ENCODE measurements around the gene ALDH16A1. TPM values are rescaled to one million over a fixed set of nuclear protein-coding genes. Genes with fewer than 3 reads are reported as not detected.

Gene ALDH16A1
- total RNA-seq, 2 donors from 2014 or later: 16.8 to 17.5 TPM

DNA sequence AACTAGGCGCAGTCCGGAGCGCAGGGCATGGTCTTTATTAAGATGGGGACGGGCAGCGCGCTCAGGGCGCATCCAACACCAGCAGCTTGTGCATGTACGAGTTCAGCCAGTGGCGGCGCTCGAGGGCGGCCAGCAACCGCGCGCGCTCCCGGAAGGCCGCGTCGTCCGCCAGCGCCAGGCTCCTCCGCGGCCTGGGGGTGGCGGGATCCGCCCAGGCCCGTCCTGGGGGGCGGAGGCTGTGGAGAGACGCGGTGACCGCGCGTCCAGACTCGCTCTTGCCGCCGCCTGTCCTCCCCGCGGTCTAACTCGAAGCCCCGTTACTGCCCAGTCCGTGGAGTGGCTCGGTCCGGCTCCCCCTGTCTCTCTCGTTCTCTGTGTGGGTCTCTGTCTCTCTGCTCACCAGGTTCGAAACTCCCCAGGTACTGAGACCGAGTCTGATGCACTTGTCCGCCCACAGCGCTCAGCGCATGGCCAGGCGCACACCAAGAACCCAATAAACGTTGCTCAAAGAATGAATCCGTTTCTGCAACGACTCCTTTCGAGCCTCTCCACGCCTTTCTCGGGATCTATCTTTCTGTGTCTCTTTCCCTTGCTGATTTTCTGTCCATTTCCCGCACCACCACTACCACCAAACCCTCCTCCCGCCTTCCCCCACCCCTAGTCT is 30.5 kb upstream of the ALDH16A1 start:
- ATAC-seq (peak; percentile 46 to 65), DNase-seq (peak; percentile 55)
- intact Hi-C loops (cut with DNase I): no loop called here

DNA sequence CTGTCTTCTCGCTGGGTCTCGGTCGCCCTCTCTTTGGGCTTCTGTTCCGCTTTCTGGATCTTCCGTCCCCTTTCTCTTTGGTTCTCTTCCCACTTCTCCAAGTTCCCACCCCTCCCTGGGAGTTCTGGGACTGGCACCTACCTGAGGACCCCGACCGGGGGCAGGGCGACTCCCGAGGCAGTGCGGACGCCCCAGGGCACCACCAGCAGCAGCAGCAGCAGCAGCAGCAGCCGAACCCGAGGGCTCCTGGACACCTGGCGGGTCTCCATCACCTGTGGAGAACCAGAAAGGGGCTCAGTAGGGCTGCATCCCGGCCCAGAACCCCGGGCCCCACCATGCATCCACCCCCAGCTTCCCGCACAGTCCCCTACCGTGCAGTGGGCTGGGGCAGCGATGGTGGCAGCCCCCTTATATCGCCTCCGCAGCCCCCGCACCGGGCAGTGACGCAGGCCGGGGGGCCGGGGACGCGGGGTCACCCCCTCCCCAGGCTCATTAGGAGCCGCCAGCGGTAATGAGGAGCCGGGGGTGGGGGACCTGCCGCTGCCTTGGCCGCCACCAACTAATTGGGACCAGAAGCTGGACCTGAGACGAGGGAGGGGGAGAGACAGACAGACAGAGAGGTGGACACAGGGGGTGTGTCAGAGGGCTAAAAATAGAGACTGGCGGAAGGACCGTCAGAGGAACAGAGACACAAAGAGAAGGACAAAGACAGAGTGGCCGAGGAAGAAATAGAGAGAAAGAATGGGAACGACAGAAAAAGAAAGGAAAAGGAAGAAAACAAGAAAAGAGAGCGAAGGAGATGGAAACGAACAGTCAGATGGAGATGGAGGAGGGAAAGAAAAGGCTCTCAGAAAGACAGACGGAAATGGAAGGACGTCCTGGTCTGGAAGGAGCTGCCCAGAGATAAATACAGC is 29.7 kb upstream of the ALDH16A1 start, which contains the start of gene PTH2:
PTH2 (minus strand) TSS at position 371 of the 914 bp plus-strand sequence; CDS start at position 269, 102 bp downstream.
- intact Hi-C loops (cut with DNase I): no loop called here
- DNase-seq (no peak), ATAC-seq (no peak)

DNA sequence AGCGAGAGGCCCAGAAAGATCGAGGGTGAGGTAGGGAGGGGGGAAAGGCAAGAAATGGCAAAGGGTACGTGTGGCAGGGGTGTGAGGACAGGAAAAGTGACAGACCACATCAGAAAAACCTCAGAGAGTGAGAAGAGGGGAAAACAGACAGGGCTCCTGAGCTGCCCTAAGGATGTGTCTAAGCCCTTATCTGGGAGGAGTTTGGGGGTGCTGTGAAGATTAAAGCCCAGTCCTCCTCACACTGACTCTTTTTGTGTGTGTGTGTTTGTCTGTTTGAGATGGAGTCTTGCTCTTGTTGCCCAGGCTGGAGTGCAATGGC is 29.1 kb upstream of the ALDH16A1 start:
- intact Hi-C loops (cut with DNase I): no loop called here
- no peak for DNase-seq
- ATAC-seq: no peak

DNA sequence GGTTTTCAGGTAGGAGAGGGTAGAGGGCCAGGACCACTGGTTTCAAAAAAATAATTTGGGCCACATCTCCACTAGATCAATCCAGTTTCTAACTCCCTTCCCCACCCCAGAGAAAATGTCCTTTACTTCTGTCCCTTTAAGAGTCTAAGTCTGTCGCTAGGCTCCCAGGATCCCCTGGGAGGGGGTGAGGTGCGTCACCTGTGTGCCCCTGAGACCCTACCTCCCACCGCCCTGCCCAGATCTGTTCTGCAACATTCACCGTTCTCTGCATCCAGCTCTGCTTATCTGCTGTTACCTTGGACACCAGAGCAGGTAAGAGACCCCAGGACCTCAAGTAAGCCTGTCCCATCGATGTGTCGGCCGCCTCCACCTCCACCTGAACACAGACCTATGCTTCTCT is 27.8 kb upstream of the ALDH16A1 start, which contains the start of gene GFY:
GFY (plus strand) TSS at position 211 of the 400 bp plus-strand sequence. CDS start 1,043 bp downstream, outside the sequence.
- intact Hi-C loops (cut with DNase I): no loop called here
- ATAC-seq (no peak), DNase-seq (no peak)

DNA sequence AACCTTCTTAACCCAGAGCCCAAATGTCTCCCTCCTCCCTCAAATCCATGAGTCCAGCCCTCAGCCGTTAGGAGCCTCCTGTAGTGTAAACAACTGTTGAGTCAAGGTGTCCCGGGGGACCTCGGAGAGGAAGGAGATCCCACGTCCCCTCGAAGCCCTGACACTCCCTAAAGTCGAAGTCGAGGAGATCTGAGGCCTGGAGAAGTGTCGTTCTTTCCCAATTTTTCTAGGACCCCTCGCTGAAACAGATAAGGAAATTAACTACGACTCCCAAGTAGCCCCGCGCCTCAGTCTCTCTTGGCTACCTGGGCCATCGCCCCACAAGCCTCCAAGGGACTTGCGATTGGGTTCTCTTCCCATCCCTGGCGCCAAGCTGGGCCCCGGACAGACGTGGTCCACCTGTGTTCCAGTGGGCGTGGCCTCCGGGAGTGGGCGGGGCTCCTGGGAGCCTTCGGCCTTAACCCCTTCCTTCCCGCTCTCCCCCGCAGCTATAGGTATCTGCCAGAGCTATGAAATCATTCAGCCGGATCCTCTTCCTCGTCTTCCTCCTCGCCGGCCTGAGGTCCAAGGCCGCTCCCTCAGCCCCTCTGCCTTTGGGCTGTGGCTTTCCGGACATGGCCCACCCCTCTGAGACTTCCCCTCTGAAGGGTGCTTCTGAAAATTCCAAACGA is 27.0 kb upstream of the ALDH16A1 start:
- DNase-seq: no peak
- intact Hi-C loops (cut with DNase I): no loop called here
- ATAC-seq: no peak

DNA sequence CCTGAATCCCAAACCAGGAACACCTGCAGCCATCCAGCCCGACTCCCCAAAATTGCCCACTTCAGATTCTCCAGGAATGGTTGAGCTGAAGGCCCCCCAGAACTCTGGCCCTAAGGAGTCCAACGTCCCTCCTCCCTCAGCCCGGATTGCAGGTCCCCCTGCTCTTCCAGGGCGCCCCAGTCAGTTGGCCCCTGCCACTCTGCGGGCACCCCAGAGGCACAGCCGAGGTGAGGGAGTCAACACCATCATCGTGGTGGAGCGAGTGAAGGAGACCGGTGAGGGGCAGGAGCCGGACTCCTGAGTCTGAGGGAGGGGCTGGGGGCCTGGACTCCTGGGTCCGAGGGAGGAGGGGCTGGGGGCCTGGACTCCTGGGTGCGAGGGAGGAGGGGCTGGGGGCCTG is 25.7 kb upstream of the ALDH16A1 start:
- intact Hi-C loops (cut with DNase I): no loop called here
- ATAC-seq (no peak), DNase-seq (no peak)

DNA sequence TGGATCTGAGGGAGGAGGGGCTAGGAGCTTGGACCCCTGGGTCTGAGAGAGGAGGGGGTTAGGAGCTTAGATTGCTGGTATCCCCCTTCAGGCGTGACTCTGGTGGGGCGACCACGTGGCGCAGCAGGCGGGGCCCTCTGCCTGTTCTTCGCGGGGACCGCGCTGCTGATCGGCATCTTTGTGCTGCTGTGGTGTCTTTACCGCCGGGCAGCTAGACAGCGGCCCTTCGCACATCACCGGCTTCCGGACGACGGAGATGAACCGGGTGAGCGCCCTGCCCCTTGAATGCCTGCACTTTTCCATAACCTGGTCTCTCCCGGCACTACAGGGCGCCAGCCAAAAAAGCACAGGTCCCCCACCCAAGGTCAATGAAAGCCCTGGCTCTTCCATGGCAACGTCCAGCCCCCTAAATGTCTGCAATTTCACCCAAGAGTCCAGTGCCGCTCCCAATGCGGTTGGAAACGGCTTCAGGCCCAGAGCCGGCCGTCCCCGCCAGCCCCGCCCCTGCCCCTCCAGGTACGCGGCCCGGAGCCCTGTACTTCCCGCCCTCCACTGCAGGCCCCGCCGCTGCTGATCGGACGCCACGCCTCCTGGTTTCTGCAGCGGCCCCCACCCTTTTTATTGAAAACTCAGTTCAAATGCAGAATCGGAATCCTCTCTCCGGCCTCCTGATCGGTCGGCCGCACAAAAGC is 25.0 kb upstream of the ALDH16A1 start:
- DNase-seq (no peak), ATAC-seq (peak in 1 of 2 donors; percentile 34)
- intact Hi-C loops (cut with DNase I): no loop called here

DNA sequence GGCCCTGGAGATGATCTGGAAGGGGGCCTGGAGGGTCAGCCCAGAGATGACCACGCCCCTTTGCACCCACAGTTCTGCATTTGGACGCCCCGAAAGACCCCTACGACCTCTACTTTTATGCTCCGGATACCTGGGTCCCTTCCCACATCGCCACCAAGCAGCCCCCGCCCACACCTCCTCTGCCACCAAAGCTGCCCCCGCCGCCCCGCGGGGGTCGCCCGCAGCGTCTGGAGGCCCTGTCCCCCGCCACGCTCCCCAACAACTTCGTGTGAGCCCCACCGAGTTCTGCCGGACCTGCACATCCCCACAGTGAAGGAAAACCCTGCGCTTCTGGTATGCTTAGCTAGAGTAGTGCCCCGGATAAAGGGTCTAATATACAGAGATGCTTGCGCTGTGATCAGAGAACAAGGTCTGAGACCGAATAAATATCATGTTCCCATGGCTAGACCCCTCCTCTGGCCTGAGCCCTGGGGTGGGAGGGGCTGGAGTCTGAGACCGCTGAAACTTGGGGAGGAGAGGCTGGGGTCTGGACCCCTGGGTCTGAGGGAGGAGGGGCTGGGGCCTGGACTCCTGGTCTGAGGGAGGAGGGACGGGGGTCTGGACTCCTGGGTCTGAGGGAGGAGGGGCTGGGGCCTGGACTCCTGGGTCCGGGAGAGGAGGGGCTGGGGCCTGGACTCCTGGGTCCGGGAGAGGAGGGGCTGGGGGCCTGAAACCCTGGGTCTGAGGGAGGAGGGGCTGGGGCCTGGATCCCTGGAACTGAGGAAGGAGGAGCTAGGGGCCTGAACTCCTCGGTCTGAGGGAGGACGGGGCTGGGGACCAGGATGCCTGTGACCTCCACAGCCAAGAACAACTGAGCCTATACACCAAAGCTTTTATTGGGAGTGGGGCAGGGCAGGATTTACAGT is 24.2 kb upstream of the ALDH16A1 start:
- ATAC-seq (no peak), DNase-seq (no peak)
- intact Hi-C loops (cut with DNase I): no loop called here

DNA sequence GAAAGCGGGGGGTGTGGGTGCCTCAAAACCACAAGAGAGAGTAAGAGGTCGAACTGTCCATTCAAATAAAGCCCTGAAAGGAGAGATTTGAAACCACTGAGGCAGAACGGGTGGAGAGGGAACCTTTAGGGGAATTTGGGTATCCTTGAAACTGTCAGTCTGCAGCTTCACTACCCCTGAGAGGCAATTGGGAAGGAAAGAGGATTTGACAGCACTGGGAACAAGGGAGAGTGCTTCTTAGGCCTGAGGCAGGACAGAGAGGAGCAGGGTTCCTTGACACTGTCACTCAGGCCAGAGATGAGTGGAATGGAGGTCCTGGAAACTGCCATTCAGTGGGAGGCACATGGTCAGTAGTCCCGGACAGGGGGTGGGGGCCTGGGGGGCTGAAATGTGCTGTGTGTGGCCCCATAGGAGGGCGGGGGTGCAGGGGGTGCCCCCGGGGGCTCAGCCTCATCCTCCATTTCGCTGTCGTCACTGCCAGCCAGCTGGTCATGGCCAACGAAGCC is 22.8 kb upstream of the ALDH16A1 start:
- no peak for DNase-seq
- ATAC-seq: no peak
- intact Hi-C loops (cut with DNase I): no loop called here

DNA sequence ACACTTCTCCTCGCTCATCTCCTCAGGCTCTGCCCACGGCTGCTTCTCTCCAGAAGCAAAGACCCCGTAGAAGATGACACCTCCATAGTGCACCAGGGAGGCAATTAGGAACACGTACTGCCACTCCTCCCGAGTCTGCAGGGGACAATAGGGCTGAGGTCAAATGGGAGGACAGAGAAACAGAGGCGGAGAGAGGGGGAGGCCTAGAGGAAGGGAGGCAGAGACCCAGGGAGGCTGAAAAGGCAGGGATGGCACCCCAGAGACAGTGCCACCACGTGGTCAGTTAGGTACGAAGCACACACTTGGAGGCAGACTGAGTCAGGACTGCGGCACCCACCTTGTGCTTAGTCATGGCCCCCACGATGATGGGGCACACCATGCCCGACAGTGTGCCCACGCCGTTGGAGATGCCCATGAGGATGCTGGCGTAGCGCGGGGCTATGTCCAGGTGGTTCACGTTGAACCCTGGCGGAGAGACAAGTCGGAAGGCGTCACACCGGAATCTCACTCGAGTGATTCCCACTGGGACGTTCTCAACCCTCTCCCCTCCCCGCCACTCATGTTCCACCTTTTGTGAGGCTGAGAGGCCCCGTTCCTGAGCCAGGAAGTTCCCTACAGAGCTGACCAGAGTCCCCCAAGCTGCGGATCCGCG is 22.2 kb upstream of the ALDH16A1 start:
- intact Hi-C loops (cut with DNase I): no loop called here
- ATAC-seq: no peak
- DNase-seq: no peak

DNA sequence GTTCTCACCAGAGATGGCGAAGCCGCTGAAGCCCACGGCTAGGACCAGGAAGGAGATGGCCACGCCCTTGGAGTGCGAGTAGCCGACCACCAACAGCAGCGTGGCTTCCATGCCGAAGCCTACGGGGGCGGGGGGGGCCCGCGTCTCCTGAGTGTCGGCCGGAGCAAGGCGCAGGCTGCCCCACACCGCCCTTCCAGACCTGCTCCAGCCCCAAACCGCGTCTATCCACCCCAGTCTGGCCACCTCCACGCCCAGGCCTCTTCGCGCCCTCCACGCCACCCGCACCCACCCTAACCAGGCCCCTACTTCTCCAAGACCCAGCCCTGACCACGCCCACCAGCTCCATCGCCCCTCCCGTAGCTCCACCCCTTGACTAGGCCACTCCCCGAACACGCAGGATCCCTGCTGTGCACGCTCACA is 21.7 kb upstream of the ALDH16A1 start:
- intact Hi-C loops (cut with DNase I): no loop called here
- ATAC-seq (no peak), DNase-seq (no peak)

DNA sequence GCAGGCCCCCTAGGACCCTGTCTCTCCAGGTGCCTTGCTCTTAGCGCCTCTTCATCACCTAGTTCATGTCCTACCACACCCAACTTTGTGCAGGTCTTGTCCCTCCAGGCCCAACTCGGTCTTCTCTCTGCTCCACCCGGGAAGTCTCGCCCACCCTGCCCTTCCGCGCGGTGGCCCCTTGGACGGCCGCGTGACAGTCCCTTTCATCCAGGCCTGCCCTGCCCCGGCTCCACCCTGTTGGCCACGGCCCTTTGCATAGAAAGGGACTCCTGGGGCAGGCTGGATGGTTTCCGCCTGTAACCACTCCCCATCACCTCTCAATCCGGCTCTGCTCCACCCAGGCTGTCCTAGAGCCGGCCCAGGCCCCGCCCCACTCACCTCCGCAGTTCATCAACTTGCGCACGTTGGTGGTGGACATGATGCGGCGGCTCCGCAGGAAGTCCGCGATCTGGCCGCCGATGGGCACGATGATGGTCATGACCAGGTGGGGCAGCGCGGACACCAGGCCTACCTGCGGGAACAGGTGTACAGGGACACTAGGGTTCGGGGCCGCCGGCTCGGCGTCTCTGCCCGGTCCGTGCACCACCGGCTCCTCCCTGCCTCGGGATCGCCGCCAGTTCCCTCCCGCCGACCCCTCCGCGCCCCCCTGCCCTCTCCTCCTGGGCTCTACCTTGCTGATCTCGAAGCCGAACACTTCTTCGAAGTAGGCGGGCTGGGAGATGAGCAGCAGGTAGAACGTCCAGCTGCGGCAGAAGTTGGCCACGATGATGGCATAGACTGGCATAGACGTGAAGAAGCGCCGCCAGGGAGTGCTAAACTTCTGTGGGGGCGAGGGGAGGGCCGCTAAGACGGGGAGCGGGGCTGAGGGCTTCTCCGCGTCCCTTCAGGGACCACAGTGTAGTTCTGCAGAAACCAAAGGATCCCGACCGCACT is 20.6 kb upstream of the ALDH16A1 start:
- intact Hi-C loops (cut with DNase I): no loop called here
- DNase-seq: no peak
- ATAC-seq: no peak

DNA sequence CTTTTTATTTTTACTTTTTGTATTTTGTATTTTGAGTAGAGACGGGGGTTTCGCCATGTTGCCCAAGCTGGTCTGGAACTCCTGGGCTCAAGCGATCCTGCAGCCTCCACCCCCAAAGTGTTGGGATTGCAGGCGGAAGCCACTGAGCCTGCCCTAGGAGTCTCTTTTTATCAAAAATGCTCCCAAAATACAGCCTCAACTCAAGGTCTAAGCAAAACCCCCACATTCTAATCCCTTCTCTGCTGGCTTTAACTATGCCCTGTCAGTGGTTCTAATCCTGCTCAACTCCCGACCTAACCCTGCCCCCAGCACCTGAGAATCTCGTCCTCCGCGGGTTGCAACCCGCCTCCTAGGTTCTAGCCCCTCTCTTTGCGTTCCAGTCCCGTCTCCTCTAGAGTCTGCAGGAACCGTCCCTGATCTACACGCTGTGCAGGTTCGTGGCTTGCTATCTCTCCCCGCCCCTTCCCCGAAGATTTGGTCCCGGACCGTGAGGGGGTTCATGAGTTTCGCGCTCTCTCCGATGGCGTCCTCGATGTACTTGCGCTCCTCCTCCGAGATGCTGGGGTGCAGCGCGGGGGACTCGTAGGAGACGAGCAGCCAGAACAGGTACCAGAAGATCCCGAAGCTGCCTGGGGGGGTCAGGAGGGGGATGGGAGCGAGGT is 19.7 kb upstream of the ALDH16A1 start:
- ATAC-seq (no peak), DNase-seq (no peak)
- intact Hi-C loops (cut with DNase I): no loop called here

DNA sequence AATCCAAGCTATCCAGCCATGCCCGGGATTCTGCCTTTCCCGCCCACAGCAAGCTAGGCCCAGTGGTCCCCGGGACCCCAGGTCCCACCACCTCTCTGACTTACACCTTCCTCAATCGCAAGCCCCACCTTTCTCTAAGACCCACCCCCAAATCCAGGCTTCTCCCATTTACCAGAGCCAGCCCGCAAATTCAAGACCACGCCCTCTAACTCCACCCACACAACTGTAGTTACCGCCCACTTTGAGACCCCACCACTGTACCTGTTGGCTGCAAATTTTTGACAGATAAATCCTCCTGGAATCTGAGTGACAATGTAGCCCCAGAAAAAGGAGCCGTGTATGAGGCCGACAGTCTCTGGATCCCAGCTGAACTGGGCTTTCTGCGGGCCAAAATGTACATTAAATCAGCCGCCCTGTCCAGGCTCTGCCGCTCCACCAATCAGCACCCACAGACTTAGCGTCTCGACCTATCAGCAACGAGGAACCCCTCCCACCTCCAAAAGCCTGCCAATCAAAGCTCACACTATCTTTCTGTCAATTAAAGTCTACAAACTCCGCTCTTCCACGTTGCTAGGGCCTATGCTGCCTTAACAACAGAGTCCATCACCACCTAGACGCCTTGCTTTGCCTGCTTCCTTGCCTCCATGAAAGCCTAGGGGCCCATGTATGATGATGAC is 18.0 kb upstream of the ALDH16A1 start:
- DNase-seq (no peak), ATAC-seq (no peak)
- intact Hi-C loops (cut with DNase I): no loop called here

DNA sequence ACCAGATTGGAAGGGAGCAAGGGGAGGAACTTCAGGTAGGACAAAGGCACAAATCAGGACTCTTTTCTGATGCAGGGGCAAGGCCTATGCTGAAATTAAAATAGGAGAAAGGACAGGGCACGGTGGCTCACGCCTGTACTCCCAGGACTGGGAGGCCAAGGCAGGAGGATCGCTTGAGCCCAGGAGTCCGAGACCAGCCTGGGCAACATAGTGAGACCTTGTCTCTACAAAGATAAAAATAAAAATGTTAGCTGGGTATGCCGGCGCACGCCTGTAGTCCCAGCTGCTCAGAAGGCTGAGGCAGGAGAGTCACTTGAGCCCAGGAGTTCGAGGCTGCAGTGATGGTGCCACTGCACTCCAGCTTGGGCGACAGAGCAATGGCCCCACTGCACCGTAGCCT is 17.4 kb upstream of the ALDH16A1 start:
- intact Hi-C loops (cut with DNase I): no loop called here
- ATAC-seq: no peak
- no peak for DNase-seq

All from left cardiac atrium (tissue), 4 donors.